Ramos (cell line): Measurements from ENCODE around the gene SLC51B.
"Not testable (repeated sequence)": the region's sequence is repeated elsewhere in the genome, so short reads cannot be mapped to it uniquely, and the experiment has no call there.

Experiments
- in situ Hi-C: fragments of 300-500 bp; cut with MboI; formaldehyde crosslinking; loops from one replicate; pipeline ENCODE4 v1.14.3; 2022; ENCODE audit warnings: low sequenced_read_pairs; ENCODE audit not compliant: unreplicated experiment

The SLC51B gene

DNA sequence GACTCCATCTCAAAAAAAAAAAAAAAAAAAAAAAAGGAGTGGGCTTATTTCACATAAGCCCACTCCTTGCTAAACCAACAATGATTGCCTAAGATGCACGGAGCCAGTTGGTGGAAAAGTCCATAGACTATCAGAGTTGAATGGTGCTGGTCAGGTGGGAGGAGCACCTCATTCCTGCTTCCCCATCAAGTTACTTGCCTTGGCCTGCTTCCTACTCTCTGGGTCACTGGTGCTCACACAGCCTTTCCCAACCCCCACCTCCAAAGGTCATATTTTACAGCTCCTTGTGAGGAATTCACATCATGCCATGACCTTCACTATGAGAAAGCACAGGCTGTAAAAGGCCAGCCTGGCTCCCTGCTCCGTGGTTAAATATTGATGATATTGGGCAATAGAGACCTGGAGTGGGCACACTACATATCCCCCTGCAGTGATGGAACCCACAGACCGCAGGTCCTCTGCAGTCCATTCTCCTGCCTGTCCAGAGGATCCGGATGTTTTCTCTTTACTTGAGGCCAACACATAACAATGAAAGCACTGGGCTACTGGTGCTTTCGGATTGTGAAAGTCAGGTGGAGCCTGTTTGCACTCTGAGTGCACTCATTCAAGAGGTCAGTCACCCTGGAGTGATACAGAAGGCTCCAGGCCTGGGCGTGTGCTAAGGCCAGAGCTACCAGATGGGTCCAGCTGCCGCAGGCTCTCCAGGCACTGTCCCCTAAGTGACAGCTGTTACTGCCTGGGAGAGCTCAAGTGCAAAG lies at the start of gene SLC51B:
Gene SLC51B, plus strand, starts transcription at position 664 of the 758 bp plus-strand sequence. CDS start 4,618 bp downstream, outside the sequence.
- in situ Hi-C loops = no loop called here

DNA sequence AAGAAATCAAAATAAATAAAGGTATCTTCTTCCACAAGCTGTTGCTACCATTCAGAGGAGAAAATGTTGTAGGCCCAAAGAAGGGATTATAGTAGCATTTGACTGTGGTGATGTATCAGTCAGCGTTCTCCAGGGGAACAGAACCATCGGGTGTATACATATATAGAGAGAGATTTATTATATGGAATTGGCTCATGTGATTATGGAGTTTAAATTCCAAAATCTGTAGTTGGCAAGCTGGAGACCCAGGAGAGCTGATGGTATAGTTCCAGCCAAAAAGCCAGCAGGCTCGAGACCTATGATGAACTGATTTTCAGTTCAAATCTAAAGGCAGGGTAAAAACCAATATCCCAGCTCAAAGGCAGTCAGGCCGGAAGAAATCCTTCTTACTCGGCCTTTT lies 48.1 kb upstream of the SLC51B start:
- in situ Hi-C loops = no loop called here

DNA sequence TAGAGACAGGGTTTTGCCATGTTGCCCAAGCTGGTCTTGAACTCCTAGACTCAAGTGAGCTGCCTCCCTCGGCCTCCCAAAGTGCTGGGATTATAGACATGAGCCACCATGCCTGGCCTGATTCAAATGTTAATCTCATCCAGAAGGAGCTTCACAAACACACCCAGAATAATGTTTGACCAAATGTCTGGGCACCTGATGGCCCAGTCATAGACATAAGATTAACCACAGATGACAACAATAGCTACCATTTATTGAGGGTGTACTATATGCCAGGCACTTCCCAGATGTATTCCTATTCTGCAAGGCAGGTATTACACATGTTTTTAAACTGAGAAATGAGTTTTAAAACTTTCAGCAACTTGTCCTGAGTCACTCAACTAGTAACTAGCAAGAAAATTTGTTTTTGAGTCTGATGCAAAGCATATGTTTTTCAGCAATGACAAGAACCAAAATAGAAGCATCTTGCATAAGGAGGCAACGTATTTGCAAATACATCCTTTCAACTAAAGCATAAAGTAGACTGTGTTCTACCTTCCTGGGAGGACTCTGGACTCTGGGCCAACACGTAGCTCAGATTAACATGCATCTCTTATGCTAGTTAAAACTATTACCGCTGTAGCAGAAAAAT lies 47.3 kb upstream of the SLC51B start:
- in situ Hi-C loops = no loop called here

- in situ Hi-C loops = no loop called here
Observed at GRCh38 chr15:65004993-65005392, 40.2 kb upstream of the SLC51B start.

DNA sequence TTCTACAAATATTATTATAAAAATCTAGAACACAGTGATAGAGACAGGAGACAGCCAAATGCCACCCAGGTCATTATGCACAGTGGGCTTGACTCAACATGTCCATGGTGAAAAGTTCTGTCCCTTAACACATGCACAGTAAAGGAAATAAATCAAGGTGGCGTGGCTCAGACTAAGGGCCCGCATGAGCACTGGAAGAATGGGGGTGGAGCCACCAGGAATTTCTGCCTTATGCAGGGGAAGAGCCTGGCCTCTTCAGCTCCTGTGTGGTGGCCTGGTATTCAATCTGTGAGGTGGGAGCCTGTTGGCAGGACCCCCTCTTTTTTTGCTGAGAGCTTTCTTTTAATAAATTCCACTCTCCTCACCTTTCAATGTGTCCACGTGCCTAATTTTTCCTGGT lies 38.3 kb upstream of the SLC51B start:
- in situ Hi-C loops = no loop called here

DNA sequence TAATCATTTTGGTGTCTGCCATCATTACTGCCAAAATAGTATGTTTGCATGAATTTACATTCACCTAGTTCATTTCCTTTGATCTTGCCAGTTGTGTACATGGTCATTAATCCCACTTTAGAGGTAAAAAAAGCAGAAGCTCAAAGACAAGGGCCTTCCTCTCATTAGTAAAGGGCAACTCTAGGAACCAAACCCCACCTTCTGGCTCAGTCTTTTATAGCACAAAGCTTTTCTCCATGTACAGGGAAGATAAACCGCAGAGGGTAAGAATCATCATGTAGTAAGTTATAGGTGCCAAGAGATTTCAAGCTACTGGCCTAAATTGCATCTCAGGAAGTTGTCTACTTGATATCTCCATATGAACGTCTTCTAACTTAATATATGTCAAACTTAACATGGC lies 36.2 kb upstream of the SLC51B start:
- in situ Hi-C loops = no loop called here

GRCh38 chr15:65011198-65011597 lies 34.0 kb upstream of the SLC51B start:
- in situ Hi-C loops = not testable (repeated sequence)

DNA sequence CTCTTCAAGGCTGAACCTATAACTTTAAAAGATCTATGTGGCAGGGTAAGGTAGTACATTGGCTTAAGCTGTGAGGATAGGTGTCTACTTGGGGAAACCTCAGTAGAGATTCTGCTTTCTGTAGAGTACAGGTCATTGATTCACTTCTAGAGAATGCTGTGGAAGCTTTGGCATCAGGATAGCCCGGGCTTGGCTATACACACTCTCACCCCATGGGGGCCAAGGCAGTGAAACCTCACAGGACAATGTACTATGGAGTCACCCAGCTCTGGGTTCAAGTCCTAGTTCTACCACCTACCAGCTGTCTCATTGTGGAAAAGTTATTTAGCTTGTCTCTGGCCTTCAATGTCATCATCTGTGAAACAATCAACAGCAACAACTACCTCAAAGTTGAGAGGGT lies 24.8 kb upstream of the SLC51B start:
- in situ Hi-C loops = no loop called here

GRCh38 chr15:65021488-65021887 lies 23.7 kb upstream of the SLC51B start:
- in situ Hi-C loops = no loop called here

DNA sequence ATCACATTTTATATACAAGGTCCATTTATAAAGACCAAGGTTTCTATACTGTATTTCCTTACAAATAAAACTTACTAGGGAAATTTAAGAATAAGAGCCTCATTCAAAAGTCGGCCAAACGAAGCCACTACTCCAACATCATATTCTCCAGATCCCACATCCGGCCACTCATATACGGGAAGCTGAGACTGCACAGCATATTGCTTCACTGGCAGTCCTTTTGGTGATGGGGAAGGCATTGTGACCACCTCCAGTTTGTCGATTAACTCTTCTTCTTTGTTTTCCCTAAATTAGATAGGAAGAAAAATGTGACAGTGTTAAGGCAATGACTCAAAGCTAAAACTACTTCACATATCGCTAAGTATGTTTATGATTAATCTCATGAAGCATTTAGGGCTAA lies 18.4 kb upstream of the SLC51B start:
- in situ Hi-C loops = no loop called here

GRCh38 chr15:65027593-65027992 lies 17.6 kb upstream of the SLC51B start:
- in situ Hi-C loops = no loop called here

GRCh38 chr15:65028338-65028737 lies 16.8 kb upstream of the SLC51B start:
- in situ Hi-C loops = no loop called here

- in situ Hi-C loops = no loop called here
Observed at GRCh38 chr15:65028921-65029735, 16.1 kb upstream of the SLC51B start, which contains the start of gene MTFMT. MTFMT (minus strand) TSS chr15:65029639; CDS start chr15:65029613, 26 bp downstream.

- in situ Hi-C loops = no loop called here
Observed at GRCh38 chr15:65029736-65030208, 15.4 kb upstream of the SLC51B start.

DNA sequence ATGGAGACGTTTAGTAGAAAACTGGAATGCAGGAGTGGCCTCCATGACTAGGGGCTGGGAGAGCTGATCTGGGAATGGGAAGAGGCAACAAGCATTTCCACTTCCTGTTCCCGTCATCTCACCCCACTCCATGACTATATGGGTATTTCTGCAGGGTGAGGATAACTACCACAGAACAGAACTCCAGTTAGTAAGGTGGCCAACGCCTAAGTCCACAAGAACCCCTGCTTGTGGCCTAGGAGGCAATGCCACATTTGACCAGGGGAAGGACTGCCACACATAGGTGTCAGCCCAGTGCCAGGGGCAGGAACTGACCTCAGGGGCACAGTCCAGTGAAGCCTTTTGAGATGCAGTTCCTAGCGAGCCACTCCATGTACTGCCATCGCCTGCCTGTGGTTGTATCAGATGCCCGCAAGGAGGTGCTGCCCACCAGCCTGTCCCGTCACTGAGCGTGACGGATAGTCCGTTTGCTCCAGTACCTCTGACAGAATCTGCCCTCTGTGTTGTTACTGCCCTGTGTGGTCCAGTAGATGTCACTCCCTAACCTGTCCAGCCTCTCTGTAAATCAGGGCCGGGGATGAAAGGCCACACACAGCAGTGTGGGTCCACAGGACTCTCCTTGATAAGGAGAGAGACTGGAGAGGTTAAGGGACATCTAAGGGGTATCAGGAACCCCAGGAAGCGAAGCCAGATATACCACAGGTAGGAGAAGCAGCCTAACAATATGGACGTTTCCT lies 12.2 kb upstream of the SLC51B start:
- in situ Hi-C loops = no loop called here

- in situ Hi-C loops = no loop called here
Observed at GRCh38 chr15:65033659-65034269, 11.4 kb upstream of the SLC51B start.

DNA sequence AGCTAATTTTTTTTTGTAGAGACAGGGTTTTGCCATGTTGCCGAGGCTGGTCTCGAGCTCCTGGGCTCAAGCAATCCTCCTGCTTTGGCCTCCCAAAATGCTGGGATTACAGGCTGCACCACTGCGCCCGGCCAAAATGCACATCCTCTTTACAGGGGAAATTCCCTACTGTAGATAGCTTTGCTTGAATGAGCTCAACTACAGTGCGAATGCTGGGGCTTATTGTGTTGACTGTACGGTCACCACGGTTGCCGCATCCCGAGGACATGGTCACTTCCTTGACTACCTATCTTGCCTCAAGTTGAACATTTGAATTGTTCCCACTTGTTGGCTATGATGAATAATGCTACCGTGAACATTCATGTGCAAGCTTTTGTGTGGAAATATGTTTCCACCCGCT lies 10.5 kb upstream of the SLC51B start:
- in situ Hi-C loops = no loop called here

DNA sequence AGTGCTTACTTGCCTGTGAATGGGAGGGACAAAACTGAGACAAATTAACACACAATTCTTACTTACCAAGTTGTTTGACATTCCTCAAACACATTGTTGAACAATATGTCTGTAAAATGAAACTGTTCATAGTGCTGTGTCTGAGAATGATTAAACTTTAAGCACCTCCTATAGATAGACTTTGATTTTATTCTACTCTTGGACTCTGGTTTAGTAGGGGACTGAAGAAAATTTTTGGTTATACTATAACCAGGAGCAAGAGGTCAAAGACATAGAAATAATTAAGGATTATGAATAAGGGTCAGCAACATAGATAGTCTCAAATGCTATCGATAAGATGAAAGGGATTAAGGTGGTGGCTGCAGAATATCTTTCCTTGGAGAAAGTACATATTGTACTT lies 7.9 kb upstream of the SLC51B start:
- in situ Hi-C loops = no loop called here

DNA sequence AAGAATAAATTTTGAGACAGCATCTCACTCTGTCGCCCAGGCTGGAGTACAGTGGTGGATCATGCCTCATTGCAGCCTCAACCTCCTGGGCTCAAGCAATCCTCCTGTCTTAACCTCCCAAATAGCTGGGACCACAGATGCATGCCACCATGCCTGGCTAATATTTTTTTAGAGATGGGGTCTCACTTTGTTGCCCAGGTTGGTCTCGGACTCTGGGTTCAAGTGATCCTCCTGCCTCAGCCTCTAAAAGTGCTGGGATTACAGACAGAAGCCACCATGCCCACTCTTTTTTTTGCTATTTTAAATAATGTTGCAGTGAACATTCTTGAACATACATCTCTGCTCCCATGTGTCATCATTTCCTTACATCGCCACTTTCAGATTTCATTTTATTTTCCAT lies 6.8 kb upstream of the SLC51B start:
- in situ Hi-C loops = no loop called here

DNA sequence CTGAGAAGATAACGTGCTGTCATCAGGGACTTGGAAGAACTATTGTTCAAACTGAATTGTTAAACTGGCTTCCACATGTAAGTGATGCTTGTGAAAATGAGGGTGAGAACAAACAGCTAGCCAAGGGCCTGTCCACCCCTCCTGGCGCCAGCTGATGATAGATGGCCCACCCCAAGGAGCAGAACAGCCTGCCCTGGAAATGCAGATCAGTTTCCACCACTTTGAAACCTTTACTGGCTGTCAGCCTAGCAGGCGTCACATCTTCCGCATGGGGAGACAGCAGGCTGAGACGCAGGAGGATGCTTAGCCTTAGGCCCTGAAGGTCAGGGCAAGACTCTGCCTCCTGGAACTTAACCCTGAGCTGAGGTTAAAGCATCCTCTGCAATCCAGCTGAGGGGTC lies 6.4 kb upstream of the SLC51B start:
- in situ Hi-C loops = no loop called here
